ENCODE measurements around the gene E2F6. TPM values are rescaled to one million over a fixed set of nuclear protein-coding genes. Genes with fewer than 3 reads are reported as not detected.

Gene E2F6
- total and polyA plus RNA-seq, 10 of the 15 experiments (the other 5 are each of a cell fraction or from before 2014, with no cell fraction given): 4.2 to 15.5 (median 11.3) TPM

GRCh38 chr2:11473659-11474433, 7.9 kb upstream of the E2F6 start:
- Histone ChIP-seq H3K9ac (ENCODE audit: control insufficient read depth, insufficient read depth, low read length) (no peak overlapping the region), H3K36me3 (ENCODE audit: control insufficient read depth in 2 of 2, insufficient read depth in 2 of 2, low read length in 1 of 2) (no peaks in the 10 kb centered on the region), H3K9me3 (replicated peaks; ENCODE audit: control insufficient read depth, insufficient read depth, low read length) (no peaks in the 10 kb centered on the region), H3K27ac (ENCODE audit: control insufficient read depth, insufficient read depth) (no peak overlapping the region), H3K4me2 (ENCODE audit: control insufficient read depth, insufficient read depth) (no peak overlapping the region), H3K4me1 (ENCODE audit: control insufficient read depth, insufficient read depth, low read length) (no peaks in the 10 kb centered on the region), H3K79me2 (ENCODE audit: control insufficient read depth, insufficient read depth, low read length) (no peaks in the 10 kb centered on the region), H4K20me1 (ENCODE audit: control insufficient read depth, insufficient read depth) (no peaks in the 10 kb centered on the region), H2AFZ (ENCODE audit: control insufficient read depth, low read depth, low read length) (no peak overlapping the region), H3K4me3 (no peak overlapping the region), H3K27me3 (replicated peaks in 1 of 2; ENCODE audit: control insufficient read depth in 2 of 2, insufficient read depth in 2 of 2, low read length in 1 of 2) (no peaks in the 10 kb centered on the region)
- DNase-seq (ENCODE audit: low read depth, low spot score) (no peak), FAIRE-seq (no peak), ATAC-seq (no peak)
- intact Hi-C loops (cut with micrococcal nuclease; ENCODE audit: unreplicated experiment) (no loop called here), in situ Hi-C loops (cut with MboI) (no loop called here)
- 84% methylated on average over 10 of the region's 10 CpGs for WGBS (ENCODE audit: insufficient coverage, insufficient replicate concordance, low lambda C conversion rate, missing lambda C conversion rate)
- ChIA-PET SMC1A (ENCODE audit: uncharacterized antibody, unreplicated experiment) (interaction anchor here (1.2 to 2.1 kb wide), 2 partner anchors 14 to 109 kb away, joined by 5 to 15 read pairs; no protein-coding TSS in a partner anchor), POLR2A (no interaction called here), RAD21 (ENCODE audit: unreplicated experiment) (no interaction called here), CTCF (interaction anchor here (3.3 to 3.6 kb wide), 2 partner anchors 109 to 111 kb away, joined by 23 to 26 read pairs; no protein-coding TSS in a partner anchor)
- TF ChIP-seq BMI1 (IDR thresholded peaks at IDR 0.05; ENCODE audit: borderline replicate concordance) (no peak), CHD1 (IDR thresholded peaks at IDR 0.05; ENCODE audit: low read depth, low read length) (no peak), IRF5 (IDR thresholded peaks at IDR 0.05; ENCODE audit: borderline replicate concordance) (no peak), YBX1 (IDR thresholded peaks at IDR 0.05) (no peak), POLR2AphosphoS2 (IDR thresholded peaks at IDR 0.05; ENCODE audit: low read depth, low read length) (no peak), ATF3 (IDR thresholded peaks at IDR 0.05; ENCODE audit: borderline replicate concordance, extremely low read depth, low read depth, low read length) (no peak), ZBTB11 (CRISPR knock-in tag; IDR thresholded peaks at IDR 0.05) (no peak), MTA3 (IDR thresholded peaks at IDR 0.05; ENCODE audit: borderline replicate concordance, low read length) (no peak), IRF3 (IDR thresholded peaks at IDR 0.05) (no peak), DPF2 (IDR thresholded peaks at IDR 0.05) (no peak), SMAD5 (IDR thresholded peaks at IDR 0.05; ENCODE audit: low read depth) (no peak), MYB (IDR thresholded peaks at IDR 0.05; ENCODE audit: borderline replicate concordance, low read depth, low read length) (no peak), ETV6 (conservative IDR thresholded peaks at IDR 0.05 in 1 of 2, IDR thresholded peaks at IDR 0.05 in 1 of 2; ENCODE audit: borderline replicate concordance in 1 of 2, low read depth in 1 of 2) (no peak), HDAC6 (IDR thresholded peaks at IDR 0.05; ENCODE audit: unreplicated experiment) (no peak), CEBPB (IDR thresholded peaks at IDR 0.05; ENCODE audit: borderline replicate concordance in 1 of 2, low read depth in 2 of 2, low read length in 2 of 2) (no peak), LARP7 (IDR thresholded peaks at IDR 0.05) (no peak), EZH2 (IDR thresholded peaks at IDR 0.05; ENCODE audit: borderline replicate concordance, control insufficient read depth, low read depth, low read length) (no peak)
- BruUV-seq (replicated peaks): no TSS peak
